SJSA1 (cell line): ENCODE measurements around the gene NADSYN1. TPM values are rescaled to one million over a fixed set of nuclear protein-coding genes. Genes with fewer than 3 reads are reported as not detected.

Experiments used
- DNase-seq, 2 experiments: peaks; one replicate each; pipeline ENCODE4 v3.0.0-alpha.2; 2015 to 2020; ENCODE audit warnings: low spot score in 2 of 2, low read depth in 1 of 2
- H3K27ac ChIP-seq: fragments of 250-450 bp; sonication (Bioruptor Pico); 2 replicates; pipeline ENCODE4 v1.5.1; 2020; ENCODE audit warnings: mild to moderate bottlenecking, moderate library complexity
- H3K27me3 ChIP-seq: fragments of 250-450 bp; sonication (Bioruptor Pico); replicated peaks from 2 replicates; pipeline ENCODE4 v1.5.1; 2020; ENCODE audit warnings: mild to moderate bottlenecking, moderate library complexity
- H3K36me3 ChIP-seq: fragments of 250-450 bp; sonication (Bioruptor Pico); 2 replicates; pipeline ENCODE4 v1.5.1; 2020; ENCODE audit warnings: mild to moderate bottlenecking
- H3K4me1 ChIP-seq: fragments of 250-450 bp; sonication (Bioruptor Pico); replicated peaks from 2 replicates; pipeline ENCODE4 v1.6.1; 2021; ENCODE audit warnings: mild to moderate bottlenecking
- H3K4me3 ChIP-seq: fragments of 250-450 bp; sonication (Bioruptor Pico); 2 replicates; pipeline ENCODE4 v1.5.1; 2020; ENCODE audit warnings: mild to moderate bottlenecking
- H3K9me3 ChIP-seq: fragments of 250-450 bp; sonication (Bioruptor Pico); replicated peaks from 2 replicates; pipeline ENCODE4 v1.5.1; 2020; ENCODE audit warnings: mild to moderate bottlenecking
- total RNA-seq: library from RNA; depleted of rRNA; stranded (reverse); fragments of >200 nt; shearing (Covaris generic); gene quantifications from 2 replicates; pipeline ENCODE4 v1.2.3, GENCODE V29; 2014

The NADSYN1 gene
- total RNA-seq, 1 experiment from 2014 or later: 26.1 TPM

DNA sequence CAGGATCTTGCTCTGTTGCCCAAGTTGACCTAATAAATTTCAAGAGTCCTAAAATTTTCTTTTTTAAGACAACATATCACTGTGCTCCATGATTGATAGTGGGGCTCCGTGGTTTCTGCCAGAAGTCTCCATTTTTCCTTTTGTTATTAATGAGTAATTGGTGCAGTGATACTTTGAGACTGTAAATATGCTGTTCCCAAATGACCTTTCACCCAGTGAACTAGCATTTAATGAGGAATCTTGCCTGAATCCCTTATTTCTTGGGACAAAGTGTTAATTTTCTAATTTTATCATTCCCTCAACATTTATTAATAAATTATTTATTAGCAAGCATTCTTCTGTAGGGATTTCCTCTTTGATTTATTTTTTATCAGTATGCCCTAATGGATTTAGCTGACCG, 2.5 kb upstream of the NADSYN1 start:
- H3K27ac ChIP-seq: no peak overlapping the region
- H3K27me3 ChIP-seq: no peaks in the 10 kb centered on the region
- H3K9me3 ChIP-seq: no peaks in the 10 kb centered on the region
- H3K4me1 ChIP-seq: 0 out of 2 replicates have a peak, but pooled peaks cover 3% of the 10 kb centered on the region
- no peak overlapping the region for H3K4me3 ChIP-seq
- no peak for DNase-seq
- H3K36me3 ChIP-seq: peaks cover 9% of the 10 kb centered on the region; the same call in 1 of the 2 replicates

DNA sequence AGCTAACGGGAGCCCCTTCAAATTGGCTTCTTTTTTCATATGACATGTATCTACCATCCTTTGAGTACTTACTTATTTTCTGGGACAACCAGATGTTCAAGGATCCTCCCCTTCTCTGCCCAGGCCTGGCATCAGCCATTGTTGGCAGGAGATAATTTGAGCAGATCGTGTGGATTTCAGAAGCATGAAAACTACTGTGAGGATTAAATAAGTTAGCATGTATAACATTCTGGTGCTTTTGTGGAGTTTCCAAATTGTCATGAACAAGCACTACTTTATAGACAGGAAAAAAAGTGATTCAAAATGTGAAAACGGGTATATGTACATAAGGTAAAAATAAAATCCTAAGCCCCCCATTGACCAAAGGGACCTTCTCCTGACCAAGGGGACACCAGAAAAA, 2.1 kb upstream of the NADSYN1 start:
- Histone ChIP-seq H3K9me3 (no peaks in the 10 kb centered on the region), H3K36me3 (peaks cover 9% of the 10 kb centered on the region; the same call in 1 of the 2 replicates), H3K4me1 (0 out of 2 replicates have a peak, but pooled peaks cover 3% of the 10 kb centered on the region), H3K27ac (no peak overlapping the region), H3K4me3 (no peak overlapping the region), H3K27me3 (no peaks in the 10 kb centered on the region)
- no peak for DNase-seq

DNA sequence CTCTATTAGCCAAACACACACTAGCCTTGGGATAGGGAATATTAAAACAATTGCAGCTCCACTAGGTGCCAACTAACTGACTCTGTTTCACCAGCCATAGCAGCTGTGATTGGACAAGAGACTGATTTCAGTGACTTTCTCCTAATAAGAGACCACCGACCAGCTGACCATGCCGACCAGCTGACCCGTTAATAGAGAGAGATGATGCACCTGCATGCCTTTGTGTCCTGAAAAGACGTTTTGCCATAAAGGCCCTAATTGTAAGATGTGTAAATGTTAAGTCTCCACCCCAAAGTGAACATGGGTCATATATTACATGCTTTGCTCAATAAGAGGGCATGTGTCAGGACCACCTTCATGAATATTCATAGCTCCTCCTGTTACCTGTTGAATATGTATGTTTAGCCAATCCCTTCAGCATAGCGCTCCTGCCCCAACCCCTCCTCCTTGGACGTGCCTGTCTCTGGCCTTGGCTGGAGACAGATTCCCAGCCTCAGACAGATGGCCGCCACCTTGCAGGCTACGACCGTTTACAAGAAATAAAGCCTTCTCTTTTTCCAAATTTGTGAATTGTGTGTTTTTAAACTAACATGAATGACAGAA, 1.3 kb upstream of the NADSYN1 start:
- no peaks in the 10 kb centered on the region for H3K27me3 ChIP-seq

DNA sequence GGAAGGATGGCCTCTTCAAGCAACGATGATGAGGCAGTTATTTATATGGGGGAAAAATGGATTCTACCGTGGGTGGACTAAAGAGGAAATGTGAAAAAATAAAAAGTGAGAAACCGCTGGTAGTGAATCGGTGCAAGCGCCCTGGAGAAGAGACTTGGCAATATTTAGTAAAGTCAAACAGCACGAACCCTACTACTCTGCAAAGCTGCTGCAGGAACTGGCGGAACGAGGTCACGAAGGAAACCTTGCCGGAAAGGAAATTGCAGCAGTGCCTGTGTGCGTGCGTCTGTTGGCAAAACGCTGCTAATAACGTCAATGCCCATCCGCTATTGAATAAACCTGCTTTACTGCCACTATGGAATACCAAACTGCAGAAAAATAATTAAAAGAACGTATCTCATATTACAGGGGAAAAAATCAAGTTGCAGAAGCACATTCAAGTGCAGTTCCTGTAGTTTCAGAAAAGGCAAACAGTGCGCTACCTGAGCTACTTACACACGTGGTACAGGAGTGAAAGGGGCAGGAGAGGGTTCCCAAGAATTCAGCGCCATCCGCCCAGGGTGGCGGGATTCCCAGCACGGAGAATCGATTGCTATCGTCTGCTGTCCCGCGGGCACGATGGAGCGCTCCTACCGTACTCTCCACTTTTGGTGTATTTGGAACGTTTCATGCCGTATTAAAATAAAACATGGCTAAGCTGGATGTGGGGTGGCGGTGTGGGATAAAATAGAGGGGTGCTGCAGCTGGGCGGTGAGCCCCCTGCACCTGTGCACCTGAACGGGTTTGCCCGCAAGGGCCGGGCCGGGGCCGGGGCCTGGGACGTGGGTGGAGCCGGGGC, 585 bp upstream of the NADSYN1 start:
- H3K4me3 ChIP-seq: peak overlapping the region; percentile 78
- DNase-seq: no peak
- H3K4me1 ChIP-seq: 0 out of 2 replicates have a peak, but pooled peaks cover 3% of the 10 kb centered on the region
- H3K9me3 ChIP-seq: no peaks in the 10 kb centered on the region
- no peaks in the 10 kb centered on the region for H3K27me3 ChIP-seq
- peaks cover 9% of the 10 kb centered on the region; the same call in 1 of the 2 replicates for H3K36me3 ChIP-seq
- no peak overlapping the region for H3K27ac ChIP-seq

More for the DNA sequence above, 1.3 kb upstream of the NADSYN1 start:
- Histone ChIP-seq H3K4me3 (no peak overlapping the region), H3K27ac (no peak overlapping the region), H3K4me1 (0 out of 2 replicates have a peak, but pooled peaks cover 3% of the 10 kb centered on the region), H3K36me3 (peaks cover 9% of the 10 kb centered on the region; the same call in 1 of the 2 replicates), H3K9me3 (no peaks in the 10 kb centered on the region)
- no peak for DNase-seq

DNA sequence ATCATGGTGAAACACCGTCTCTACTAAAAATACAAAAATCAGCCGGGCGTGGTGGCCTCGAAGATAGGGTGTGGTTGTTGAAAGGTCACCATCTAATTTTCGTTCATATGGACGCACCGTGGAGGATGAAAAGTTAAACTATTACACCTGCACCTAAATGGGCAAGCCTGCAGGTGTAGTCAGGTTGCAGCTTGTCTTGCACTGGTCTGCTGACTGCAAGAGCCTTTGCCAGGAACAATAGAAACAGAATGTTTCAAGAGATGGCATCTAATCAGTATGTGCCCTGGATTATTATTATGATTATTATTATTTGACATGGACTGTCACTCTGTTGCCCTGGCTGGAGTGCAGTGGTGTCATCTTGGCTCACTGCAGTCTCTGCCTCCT, 908 bp downstream of the NADSYN1 start:
- Histone ChIP-seq H3K27me3 (no peaks in the 10 kb centered on the region), H3K4me1 (no peaks in the 10 kb centered on the region), H3K36me3 (peaks cover 7% of the 10 kb centered on the region; the same call in 1 of the 2 replicates), H3K9me3 (no peaks in the 10 kb centered on the region), H3K4me3 (peak overlapping the region; percentile 78), H3K27ac (no peak overlapping the region)
- no peak for DNase-seq

DNA sequence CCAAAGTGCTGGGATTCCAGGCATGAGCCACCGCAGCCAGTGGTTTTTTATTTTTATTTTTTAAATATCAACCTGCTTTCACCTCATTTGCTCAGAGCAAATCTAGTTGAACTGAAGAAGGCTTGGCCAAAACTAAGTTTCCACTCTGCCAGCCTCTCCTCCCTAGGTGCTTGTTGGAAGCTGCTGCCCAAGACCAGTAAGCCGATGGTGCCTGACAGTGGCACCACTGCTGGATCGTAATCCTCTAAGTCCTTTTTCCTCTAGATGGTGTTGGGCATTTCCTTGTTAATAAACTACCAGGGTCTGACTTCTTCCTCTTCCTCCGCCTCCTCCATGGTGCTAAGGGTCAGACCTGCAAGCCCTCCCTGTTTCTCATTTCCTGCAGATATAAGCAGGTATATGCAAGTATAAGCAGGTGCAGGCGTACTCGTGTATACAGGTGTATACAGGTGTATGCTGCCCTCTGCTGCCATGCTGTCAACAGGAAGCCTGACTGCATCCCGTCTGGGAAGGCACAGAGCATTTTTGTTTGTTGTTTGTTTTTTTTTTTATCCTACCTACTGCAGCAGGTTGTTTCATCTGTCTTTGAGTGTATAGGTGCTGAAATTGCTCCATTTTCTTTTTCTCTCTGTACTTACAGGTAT, 1.6 kb downstream of the NADSYN1 start:
- Histone ChIP-seq H3K36me3 (peaks cover 7% of the 10 kb centered on the region; the same call in 1 of the 2 replicates), H3K27me3 (no peaks in the 10 kb centered on the region), H3K27ac (no peak overlapping the region), H3K9me3 (no peaks in the 10 kb centered on the region), H3K4me1 (no peaks in the 10 kb centered on the region), H3K4me3 (no peak overlapping the region)
- DNase-seq: no peak

DNA sequence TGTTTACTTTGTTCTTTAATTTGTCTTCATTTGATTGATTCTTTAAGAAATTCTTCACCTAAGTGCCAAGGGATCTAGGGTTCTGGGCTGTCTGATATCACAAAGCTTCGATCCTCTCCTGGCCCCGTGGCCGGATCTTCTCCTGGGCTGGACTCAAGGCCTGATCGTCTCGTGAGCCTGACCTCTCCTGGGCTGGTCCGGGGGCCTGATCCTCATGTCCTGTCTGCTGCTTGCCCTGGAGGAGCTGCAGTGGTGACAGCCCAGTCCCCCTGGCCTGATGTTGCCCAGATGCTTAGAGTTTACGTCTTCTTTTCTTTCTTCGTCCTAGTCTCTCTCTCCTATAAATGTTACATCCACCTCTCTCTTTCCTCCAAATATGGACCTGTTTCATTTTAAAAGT, 3.3 kb downstream of the NADSYN1 start:
- Histone ChIP-seq H3K9me3 (no peaks in the 10 kb centered on the region), H3K36me3 (peaks cover 7% of the 10 kb centered on the region; the same call in 1 of the 2 replicates), H3K4me1 (no peaks in the 10 kb centered on the region), H3K27ac (no peak overlapping the region), H3K4me3 (no peak overlapping the region), H3K27me3 (no peaks in the 10 kb centered on the region)
- DNase-seq: no peak

DNA sequence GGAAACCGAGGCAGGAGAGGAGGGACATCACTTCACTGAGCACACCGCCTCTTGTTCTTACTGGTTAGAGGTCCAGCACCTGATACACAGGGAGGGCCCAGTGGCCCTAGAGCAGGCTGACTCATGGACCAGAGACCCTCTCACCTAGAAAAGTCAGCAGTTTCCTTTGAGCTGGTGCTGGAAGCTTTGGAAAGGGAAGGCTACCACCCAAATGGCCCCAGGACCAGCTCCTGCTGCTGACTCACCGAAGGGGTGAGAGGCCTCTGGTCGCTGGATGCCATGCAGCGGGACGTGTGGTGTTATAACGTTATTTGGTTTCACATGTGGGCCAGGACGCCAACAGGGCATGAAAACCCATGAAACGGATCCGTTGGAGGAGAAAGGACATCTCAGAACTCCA, 3.8 kb downstream of the NADSYN1 start:
- Histone ChIP-seq H3K4me1 (no peaks in the 10 kb centered on the region), H3K4me3 (no peak overlapping the region), H3K36me3 (peaks cover 7% of the 10 kb centered on the region; the same call in 1 of the 2 replicates), H3K9me3 (no peaks in the 10 kb centered on the region), H3K27me3 (no peaks in the 10 kb centered on the region), H3K27ac (no peak overlapping the region)
- no peak for DNase-seq

DNA sequence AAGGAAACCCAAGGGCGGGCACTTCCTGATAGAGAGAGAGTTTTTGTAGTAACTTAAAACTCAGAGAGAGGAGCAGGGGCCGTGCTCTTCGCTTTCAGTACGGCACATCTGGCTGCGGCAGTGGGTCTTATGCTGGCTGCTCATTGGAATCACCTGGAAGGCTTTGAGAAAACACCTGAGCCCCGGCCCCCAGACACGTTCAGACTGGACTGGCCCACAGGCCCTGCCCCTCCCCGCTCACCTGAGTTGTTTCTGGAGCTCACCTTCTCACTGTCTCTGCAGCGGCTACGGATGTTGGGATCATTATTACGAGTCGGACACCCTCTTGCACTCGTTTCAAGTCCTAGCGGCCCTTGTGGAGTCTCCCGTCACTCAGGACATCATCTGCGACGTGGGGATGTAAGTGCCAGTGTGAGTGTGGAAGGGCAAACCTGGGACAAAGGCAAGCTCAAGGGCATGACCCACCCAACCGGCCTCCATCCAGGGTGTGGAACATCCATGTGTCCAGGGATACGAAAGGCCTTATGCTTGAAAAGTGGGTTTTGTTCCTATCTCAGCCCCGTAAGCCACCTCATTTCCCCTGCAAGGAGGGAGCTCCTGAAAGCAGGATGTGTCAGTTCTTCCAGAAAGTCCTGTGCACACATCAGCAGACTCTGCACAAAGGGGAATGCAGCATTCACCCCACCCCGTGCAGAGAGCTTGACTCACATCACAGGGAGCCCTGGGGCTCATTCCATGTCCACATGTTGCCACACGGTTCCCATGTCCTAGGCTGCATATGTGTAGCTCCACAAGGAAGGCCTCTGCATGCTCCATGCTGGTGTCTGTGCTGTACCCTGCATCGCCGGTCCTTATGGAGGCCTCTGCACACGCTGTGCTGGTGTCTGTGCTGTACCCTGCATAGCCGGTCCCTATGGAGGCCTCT, 5.4 kb downstream of the NADSYN1 start:
- H3K27ac ChIP-seq: no peak overlapping the region
- H3K36me3 ChIP-seq: peaks cover 4% of the 10 kb centered on the region; the same call in 1 of the 2 replicates
- H3K4me3 ChIP-seq: no peak overlapping the region
- no peak for DNase-seq
- H3K4me1 ChIP-seq: no peaks in the 10 kb centered on the region
- H3K27me3 ChIP-seq: no peaks in the 10 kb centered on the region
- H3K9me3 ChIP-seq: no peaks in the 10 kb centered on the region

DNA sequence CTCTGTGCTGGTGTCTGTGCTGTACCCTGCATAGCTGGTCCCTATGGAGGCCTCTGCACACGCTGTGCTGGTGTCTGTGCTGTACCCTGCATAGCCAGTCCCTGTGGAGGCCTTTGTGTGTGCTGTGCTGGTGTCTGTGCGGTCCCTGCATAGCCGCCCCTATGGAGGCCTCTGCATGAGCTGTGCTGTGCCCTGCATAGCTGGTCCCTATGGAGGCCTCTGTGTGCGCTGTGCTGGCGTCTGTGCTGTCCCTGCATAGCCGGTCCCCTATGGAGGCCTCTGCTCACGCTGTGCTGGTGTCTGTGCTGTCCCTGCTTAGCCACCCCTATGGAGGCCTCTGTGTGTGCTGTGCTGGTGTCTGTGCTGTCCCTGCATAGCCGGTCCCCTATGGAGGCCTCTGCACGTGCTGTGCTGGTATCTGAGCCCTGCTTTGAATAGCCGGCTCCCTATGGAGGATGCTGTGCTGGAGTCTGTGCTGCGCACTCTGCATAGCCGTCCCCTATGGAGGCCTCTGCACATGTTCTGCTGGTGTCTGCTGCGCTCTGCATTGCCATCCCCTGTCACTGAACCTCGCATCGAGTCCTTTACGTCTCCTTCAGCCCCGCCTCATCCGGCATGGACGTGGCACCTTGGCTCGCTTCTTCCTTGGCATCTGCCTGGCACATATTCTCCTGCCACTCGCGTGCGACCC, 6.2 kb downstream of the NADSYN1 start:
- no peaks in the 10 kb centered on the region for H3K4me1 ChIP-seq
- H3K27ac ChIP-seq: no peak overlapping the region
- no peak for DNase-seq
- no peak overlapping the region for H3K4me3 ChIP-seq
- no peaks in the 10 kb centered on the region for H3K27me3 ChIP-seq
- H3K9me3 ChIP-seq: no peaks in the 10 kb centered on the region
- peaks cover 4% of the 10 kb centered on the region; the same call in 1 of the 2 replicates for H3K36me3 ChIP-seq

DNA sequence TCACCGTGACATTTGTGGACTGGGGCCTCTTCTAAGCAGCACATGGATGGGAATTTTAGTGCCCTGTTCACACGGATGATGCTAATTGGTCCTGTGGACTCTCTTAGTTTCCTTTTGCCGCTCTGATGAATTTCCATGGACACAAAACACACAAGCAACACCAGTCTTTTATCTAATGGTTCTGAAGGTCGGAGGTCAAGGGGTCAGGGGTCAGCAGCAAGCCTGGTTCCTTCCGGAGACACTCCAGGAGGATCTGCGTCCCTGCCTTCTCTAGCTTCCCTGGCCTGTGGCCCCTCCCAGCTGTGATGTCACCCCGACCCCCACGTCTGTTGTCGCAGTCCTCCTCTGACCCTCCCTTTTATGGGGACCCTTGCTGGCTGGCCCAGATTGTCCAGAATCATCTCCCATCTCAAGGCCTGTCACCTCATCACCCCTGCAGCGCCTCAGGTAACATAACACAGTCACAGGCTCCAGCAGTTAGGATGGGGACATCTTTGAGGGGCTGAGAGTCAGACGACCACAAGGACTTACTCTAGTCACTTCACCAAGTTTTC, 6.8 kb downstream of the NADSYN1 start:
- Histone ChIP-seq H3K4me1 (no peaks in the 10 kb centered on the region), H3K27ac (no peak overlapping the region), H3K4me3 (no peak overlapping the region), H3K36me3 (peaks cover 4% of the 10 kb centered on the region; the same call in 1 of the 2 replicates), H3K27me3 (no peaks in the 10 kb centered on the region), H3K9me3 (no peaks in the 10 kb centered on the region)
- DNase-seq: no peak

DNA sequence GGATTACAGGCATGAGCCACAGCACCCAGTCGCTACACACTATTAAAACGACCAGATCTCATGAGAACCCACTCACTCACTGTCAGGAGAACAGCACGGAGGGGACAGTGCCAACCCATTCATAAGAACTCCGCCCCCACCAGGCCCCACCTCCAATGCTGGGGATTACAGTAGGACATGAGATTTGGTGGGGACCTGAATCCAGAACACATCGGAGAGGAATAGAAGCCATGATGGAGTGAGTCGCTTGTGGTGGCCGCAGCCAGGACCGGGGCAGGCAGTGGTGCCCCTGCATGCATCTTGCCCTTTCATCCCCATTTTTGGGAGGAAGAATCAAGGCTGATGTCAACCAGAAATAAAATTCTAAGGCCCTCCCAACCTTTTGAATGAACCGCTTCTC, 8.7 kb downstream of the NADSYN1 start:
- H3K4me3 ChIP-seq: no peak overlapping the region
- H3K9me3 ChIP-seq: no peaks in the 10 kb centered on the region
- DNase-seq: no peak
- H3K4me1 ChIP-seq: no peaks in the 10 kb centered on the region
- H3K36me3 ChIP-seq: no peaks in the 10 kb centered on the region; the same call in 1 of the 2 replicates
- H3K27ac ChIP-seq: no peak overlapping the region
- H3K27me3 ChIP-seq: no peaks in the 10 kb centered on the region
